Liver (tissue), 9 donors: ENCODE data around the gene MUC7. TPM values are rescaled to one million over a fixed set of nuclear protein-coding genes. Genes with fewer than 3 reads are reported as not detected.

ENCODE experiments used
- DNase-seq: peaks from one replicate; pipeline ENCODE4 v3.0.0-alpha.2; 2017; ENCODE audit warnings: low spot score
- H3K27ac ChIP-seq, 2 donors: one replicate each; pipeline ENCODE4 v1.7.0; 2013; ENCODE audit warnings: inconsistent platforms in 2 of 2, low read length in 2 of 2, control low read depth in 1 of 2, low read depth in 1 of 2, mild to moderate bottlenecking in 1 of 2
- H3K27me3 ChIP-seq, 4 donors: one replicate each; pipeline versions ENCODE4 v1.6.1 to v1.7.0; 2013; ENCODE audit warnings: low read length in 3 of 4, inconsistent platforms in 1 of 4, mild to moderate bottlenecking in 1 of 4, moderate library complexity in 1 of 4; ENCODE audit not compliant: control insufficient read depth in 4 of 4, insufficient read depth in 4 of 4
- H3K36me3 ChIP-seq, 4 donors: one replicate each; pipeline versions ENCODE4 v1.6.1 to v1.7.0; 2013; ENCODE audit warnings: low read length in 3 of 4, mild to moderate bottlenecking in 3 of 4, low read depth in 1 of 4, moderate library complexity in 1 of 4; ENCODE audit not compliant: control insufficient read depth in 4 of 4, insufficient read depth in 3 of 4
- H3K4me1 ChIP-seq, 4 donors: one replicate each; pipeline versions ENCODE4 v1.6.1 to v1.7.0; 2013; ENCODE audit warnings: low read length in 3 of 4, mild to moderate bottlenecking in 3 of 4, moderate library complexity in 1 of 4; ENCODE audit not compliant: control insufficient read depth in 4 of 4, insufficient read depth in 4 of 4
- H3K4me3 ChIP-seq, 3 donors: one replicate each; pipeline versions ENCODE4 v1.6.1 to v1.7.0; 2013; ENCODE audit warnings: low read length in 3 of 3, control low read depth in 1 of 3, low read depth in 1 of 3, mild to moderate bottlenecking in 1 of 3
- H3K9ac ChIP-seq, 2 donors: one replicate each; pipeline ENCODE4 v1.7.0; 2013; ENCODE audit warnings: low read length in 2 of 2, mild to moderate bottlenecking in 2 of 2, moderate library complexity in 2 of 2, control low read depth in 1 of 2, low read depth in 1 of 2
- H3K9me3 ChIP-seq, 4 donors: one replicate each; pipeline versions ENCODE4 v1.6.1 to v1.7.0; 2013; ENCODE audit warnings: low read length in 3 of 4; ENCODE audit not compliant: control insufficient read depth in 4 of 4
- EGR1 ChIP-seq, 2 donors: IDR thresholded peaks; 2 replicates each; pipeline ENCODE4 v1.6.1; 2016 to 2018; ENCODE audit warnings: antibody characterized with exemption in 2 of 2, low read depth in 2 of 2
- FOXA1 ChIP-seq: IDR thresholded peaks from 2 replicates; pipeline ENCODE4 v1.6.1; 2016; ENCODE audit warnings: antibody characterized with exemption
- FOXA2 ChIP-seq: IDR thresholded peaks from 2 replicates; pipeline ENCODE4 v1.6.1; 2016; ENCODE audit warnings: antibody characterized with exemption
- GABPA ChIP-seq, 2 donors: IDR thresholded peaks in 1 of 2; conservative IDR thresholded peaks in 1 of 2; 2 replicates each; pipeline ENCODE4 v1.6.1; 2016; ENCODE audit warnings: antibody characterized with exemption in 2 of 2, mild to moderate bottlenecking in 1 of 2, moderate library complexity in 1 of 2
- HNF4G ChIP-seq: IDR thresholded peaks from 2 replicates; pipeline ENCODE4 v1.6.1; 2016; ENCODE audit warnings: antibody characterized with exemption
- NR2F2 ChIP-seq: IDR thresholded peaks from 2 replicates; pipeline ENCODE4 v1.6.1; 2016; ENCODE audit warnings: antibody characterized with exemption
- RAD21 ChIP-seq, 2 donors: IDR thresholded peaks; 2 replicates each; pipeline ENCODE4 v1.6.1; 2016; ENCODE audit warnings: antibody characterized with exemption in 2 of 2, mild to moderate bottlenecking in 2 of 2
- RXRA ChIP-seq, 2 donors: IDR thresholded peaks; 2 replicates each; pipeline ENCODE4 v1.6.1; 2017 to 2018; ENCODE audit warnings: antibody characterized with exemption in 2 of 2, mild to moderate bottlenecking in 1 of 2
- SP1 ChIP-seq: IDR thresholded peaks from 2 replicates; pipeline ENCODE4 v1.6.1; 2018; ENCODE audit warnings: antibody characterized with exemption, mild to moderate bottlenecking
- TAF1 ChIP-seq: conservative IDR thresholded peaks from 2 replicates; pipeline ENCODE4 v1.6.1; 2016; ENCODE audit warnings: antibody characterized with exemption, mild to moderate bottlenecking
- YY1 ChIP-seq: IDR thresholded peaks from 2 replicates; pipeline ENCODE4 v1.6.1; 2016; ENCODE audit warnings: antibody characterized with exemption, mild to moderate bottlenecking
- WGBS: extraction: QIAGEN DNeasy Blood & Tissue Kit; methylation state at CpG from one replicate; pipeline ENCODE4 v1.1.7; 2013; 5-methylcytosine and 5-hydroxymethylcytosine counted together
- polyA plus RNA-seq, 2 donors: library from polyadenylated mRNA; stranded (reverse) in 1 of 2; unstranded in 1 of 2; fragments of 200-250 nt in 1 of 2; fragments of >200 nt in 1 of 2; fragmentation: Nextera tagmentation in 1 of 2; extraction: Ambion mirVana in 1 of 2; gene quantifications; one replicate each; pipeline versions ENCODE4 v1.2.1 to v1.2.3, GENCODE V29; 2013 to 2015
- total RNA-seq, 2 donors: library from RNA; depleted of rRNA; stranded (reverse); fragments of >200 nt; gene quantifications; one replicate each; pipeline ENCODE4 v1.2.3, GENCODE V29; 2014
- TF ChIP-seq, protein P1 (sequence below): IDR thresholded peaks from 2 replicates; pipeline ENCODE4 v1.6.1; 2016; ENCODE audit warnings: antibody characterized with exemption
- TF ChIP-seq, protein P2 (sequence below): IDR thresholded peaks from 2 replicates; pipeline ENCODE4 v1.6.1; 2016; ENCODE audit warnings: antibody characterized with exemption
- TF ChIP-seq, protein P3 (sequence below): IDR thresholded peaks from 2 replicates; pipeline ENCODE4 v1.6.1; 2016; ENCODE audit warnings: antibody characterized with exemption, mild to moderate bottlenecking
- TF ChIP-seq, protein P4 (sequence below): IDR thresholded peaks from 2 replicates; pipeline ENCODE4 v1.6.1; 2016; ENCODE audit warnings: antibody characterized with exemption
- TF ChIP-seq, protein P5 (sequence below): fragments of 150-350 bp; IDR thresholded peaks from 2 replicates; pipeline ENCODE4 v1.5.1; 2017; ENCODE audit warnings: improper control_type of control experiment, low read depth, low read length; ENCODE audit not compliant: missing input control
- donor health status: healthy.
- donor health status: healthy.
- donor health status: healthy.
- donor health status: healthy.
- donor health status: healthy.

MUC7 gene
- total and polyA plus RNA-seq, 4 donors, result not detected

DNA sequence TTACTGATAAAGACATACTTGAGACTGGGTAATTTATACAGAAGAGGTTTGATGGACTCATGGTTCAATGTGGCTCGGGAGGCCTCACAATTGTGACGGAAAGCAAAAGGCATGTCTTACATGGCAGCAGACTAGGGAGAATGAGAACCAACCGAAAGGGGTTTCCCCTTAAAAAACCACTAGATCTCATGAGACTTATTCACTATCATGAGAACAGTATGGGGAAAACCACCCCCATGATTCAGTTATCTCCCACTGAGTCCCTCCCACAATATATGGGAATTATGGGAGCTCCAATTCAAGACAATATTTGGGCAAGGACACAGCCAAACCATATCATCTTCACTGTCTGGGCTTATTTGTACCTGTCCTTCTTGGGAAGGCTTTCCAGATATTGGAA is 22.8 kb upstream of the MUC7 start:
- Histone ChIP-seq H3K36me3 (no peaks in the 10 kb centered on the region), H3K4me3 (no peak overlapping the region), H3K4me1 (no peaks in the 10 kb centered on the region), H3K9ac (no peak overlapping the region), H3K27me3 (no peaks in the 10 kb centered on the region), H3K27ac (no peak overlapping the region), H3K9me3 (no peaks in the 10 kb centered on the region)
- WGBS, result 84% methylated on average over 3 of the region's 3 CpGs
- TF ChIP-seq, protein P1, sequence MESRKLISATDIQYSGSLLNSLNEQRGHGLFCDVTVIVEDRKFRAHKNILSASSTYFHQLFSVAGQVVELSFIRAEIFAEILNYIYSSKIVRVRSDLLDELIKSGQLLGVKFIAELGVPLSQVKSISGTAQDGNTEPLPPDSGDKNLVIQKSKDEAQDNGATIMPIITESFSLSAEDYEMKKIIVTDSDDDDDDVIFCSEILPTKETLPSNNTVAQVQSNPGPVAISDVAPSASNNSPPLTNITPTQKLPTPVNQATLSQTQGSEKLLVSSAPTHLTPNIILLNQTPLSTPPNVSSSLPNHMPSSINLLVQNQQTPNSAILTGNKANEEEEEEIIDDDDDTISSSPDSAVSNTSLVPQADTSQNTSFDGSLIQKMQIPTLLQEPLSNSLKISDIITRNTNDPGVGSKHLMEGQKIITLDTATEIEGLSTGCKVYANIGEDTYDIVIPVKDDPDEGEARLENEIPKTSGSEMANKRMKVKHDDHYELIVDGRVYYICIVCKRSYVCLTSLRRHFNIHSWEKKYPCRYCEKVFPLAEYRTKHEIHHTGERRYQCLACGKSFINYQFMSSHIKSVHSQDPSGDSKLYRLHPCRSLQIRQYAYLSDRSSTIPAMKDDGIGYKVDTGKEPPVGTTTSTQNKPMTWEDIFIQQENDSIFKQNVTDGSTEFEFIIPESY, result no peak
- TF ChIP-seq RXRA (IDR thresholded peaks at IDR 0.05) (no peak), HNF4G (no peak), GABPA (IDR thresholded peaks at IDR 0.05 in 1 of 2, conservative IDR thresholded peaks at IDR 0.05 in 1 of 2) (no peak), YY1 (no peak), SP1 (no peak), NR2F2 (no peak), EGR1 (IDR thresholded peaks at IDR 0.05; ENCODE audit: low read depth in 2 of 2) (no peak), TAF1 (no peak), FOXA1 (no peak), RAD21 (IDR thresholded peaks at IDR 0.05) (no peak)
- TF ChIP-seq, protein P2, sequence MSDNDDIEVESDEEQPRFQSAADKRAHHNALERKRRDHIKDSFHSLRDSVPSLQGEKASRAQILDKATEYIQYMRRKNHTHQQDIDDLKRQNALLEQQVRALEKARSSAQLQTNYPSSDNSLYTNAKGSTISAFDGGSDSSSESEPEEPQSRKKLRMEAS, result no peak
- TF ChIP-seq, protein P3, sequence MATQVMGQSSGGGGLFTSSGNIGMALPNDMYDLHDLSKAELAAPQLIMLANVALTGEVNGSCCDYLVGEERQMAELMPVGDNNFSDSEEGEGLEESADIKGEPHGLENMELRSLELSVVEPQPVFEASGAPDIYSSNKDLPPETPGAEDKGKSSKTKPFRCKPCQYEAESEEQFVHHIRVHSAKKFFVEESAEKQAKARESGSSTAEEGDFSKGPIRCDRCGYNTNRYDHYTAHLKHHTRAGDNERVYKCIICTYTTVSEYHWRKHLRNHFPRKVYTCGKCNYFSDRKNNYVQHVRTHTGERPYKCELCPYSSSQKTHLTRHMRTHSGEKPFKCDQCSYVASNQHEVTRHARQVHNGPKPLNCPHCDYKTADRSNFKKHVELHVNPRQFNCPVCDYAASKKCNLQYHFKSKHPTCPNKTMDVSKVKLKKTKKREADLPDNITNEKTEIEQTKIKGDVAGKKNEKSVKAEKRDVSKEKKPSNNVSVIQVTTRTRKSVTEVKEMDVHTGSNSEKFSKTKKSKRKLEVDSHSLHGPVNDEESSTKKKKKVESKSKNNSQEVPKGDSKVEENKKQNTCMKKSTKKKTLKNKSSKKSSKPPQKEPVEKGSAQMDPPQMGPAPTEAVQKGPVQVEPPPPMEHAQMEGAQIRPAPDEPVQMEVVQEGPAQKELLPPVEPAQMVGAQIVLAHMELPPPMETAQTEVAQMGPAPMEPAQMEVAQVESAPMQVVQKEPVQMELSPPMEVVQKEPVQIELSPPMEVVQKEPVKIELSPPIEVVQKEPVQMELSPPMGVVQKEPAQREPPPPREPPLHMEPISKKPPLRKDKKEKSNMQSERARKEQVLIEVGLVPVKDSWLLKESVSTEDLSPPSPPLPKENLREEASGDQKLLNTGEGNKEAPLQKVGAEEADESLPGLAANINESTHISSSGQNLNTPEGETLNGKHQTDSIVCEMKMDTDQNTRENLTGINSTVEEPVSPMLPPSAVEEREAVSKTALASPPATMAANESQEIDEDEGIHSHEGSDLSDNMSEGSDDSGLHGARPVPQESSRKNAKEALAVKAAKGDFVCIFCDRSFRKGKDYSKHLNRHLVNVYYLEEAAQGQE, result no peak
- DNase-seq, result no peak

DNA sequence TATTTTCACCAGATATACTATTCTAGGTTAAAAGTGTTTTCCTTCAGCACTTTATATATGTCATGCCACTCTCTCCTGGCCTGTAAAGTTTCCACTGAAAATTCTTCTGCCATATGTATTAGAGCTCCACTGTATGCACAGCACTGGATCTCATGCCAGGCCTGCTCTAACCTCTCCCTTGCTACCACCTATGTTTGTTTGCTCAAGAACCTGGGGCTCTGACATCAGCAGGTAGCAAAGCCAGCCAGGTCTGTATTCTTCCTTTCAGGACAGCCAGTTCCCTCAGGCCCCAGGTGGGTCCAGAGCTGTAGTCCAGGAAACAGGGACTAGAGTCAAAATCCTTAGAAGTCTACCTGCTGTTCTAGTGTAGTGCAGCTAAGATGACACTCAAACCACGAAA is 19.1 kb upstream of the MUC7 start:
- no peaks in the 10 kb centered on the region for H3K4me1 ChIP-seq
- WGBS, result 14% methylated on average over 1 of the region's 1 CpG
- H3K4me3 ChIP-seq, result no peak overlapping the region
- DNase-seq, result no peak
- TF ChIP-seq SP1 (no peak), TAF1 (no peak), FOXA2 (no peak), HNF4G (no peak), YY1 (no peak), NR2F2 (no peak)
- TF ChIP-seq, protein P4, sequence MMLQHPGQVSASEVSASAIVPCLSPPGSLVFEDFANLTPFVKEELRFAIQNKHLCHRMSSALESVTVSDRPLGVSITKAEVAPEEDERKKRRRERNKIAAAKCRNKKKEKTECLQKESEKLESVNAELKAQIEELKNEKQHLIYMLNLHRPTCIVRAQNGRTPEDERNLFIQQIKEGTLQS, result no peak
- TF ChIP-seq, protein P5, sequence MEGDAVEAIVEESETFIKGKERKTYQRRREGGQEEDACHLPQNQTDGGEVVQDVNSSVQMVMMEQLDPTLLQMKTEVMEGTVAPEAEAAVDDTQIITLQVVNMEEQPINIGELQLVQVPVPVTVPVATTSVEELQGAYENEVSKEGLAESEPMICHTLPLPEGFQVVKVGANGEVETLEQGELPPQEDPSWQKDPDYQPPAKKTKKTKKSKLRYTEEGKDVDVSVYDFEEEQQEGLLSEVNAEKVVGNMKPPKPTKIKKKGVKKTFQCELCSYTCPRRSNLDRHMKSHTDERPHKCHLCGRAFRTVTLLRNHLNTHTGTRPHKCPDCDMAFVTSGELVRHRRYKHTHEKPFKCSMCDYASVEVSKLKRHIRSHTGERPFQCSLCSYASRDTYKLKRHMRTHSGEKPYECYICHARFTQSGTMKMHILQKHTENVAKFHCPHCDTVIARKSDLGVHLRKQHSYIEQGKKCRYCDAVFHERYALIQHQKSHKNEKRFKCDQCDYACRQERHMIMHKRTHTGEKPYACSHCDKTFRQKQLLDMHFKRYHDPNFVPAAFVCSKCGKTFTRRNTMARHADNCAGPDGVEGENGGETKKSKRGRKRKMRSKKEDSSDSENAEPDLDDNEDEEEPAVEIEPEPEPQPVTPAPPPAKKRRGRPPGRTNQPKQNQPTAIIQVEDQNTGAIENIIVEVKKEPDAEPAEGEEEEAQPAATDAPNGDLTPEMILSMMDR, result no peak
- TF ChIP-seq, protein P3, result no peak
- TF ChIP-seq, protein P1, result no peak
- no peak overlapping the region for H3K27ac ChIP-seq
- no peak overlapping the region for H3K9ac ChIP-seq
- no peaks in the 10 kb centered on the region for H3K27me3 ChIP-seq
- H3K36me3 ChIP-seq, result no peaks in the 10 kb centered on the region
- H3K9me3 ChIP-seq, result no peaks in the 10 kb centered on the region
